GM23338 (cell line): ENCODE data around the gene POR. TPM values are rescaled to one million over a fixed set of nuclear protein-coding genes. Genes with fewer than 3 reads are reported as not detected.

Source experiments
- ATAC-seq: fragments of 200-7000 bp; cut with Tn5 transposase; 3 replicates; pipeline ENCODE4 v1.9.1; 2020
- DNase-seq: peaks from one replicate; pipeline ENCODE4 v3.0.0-alpha.2; 2015; ENCODE audit warnings: low spot score
- H2AFZ ChIP-seq: fragments of 200-600 bp; sonication (generic); 2 replicates; pipeline ENCODE4 v1.8.0; 2016; ENCODE audit warnings: antibody characterized with exemption, mild to moderate bottlenecking, moderate library complexity
- H3F3A ChIP-seq: fragments of 200-600 bp; sonication (generic); replicated peaks from 2 replicates; pipeline ENCODE4 v1.8.0; 2017; ENCODE audit warnings: antibody characterized with exemption, mixed run types, low read depth
- H3K27ac ChIP-seq: fragments of 200-600 bp; sonication (generic); 2 replicates; pipeline ENCODE4 v1.6.1; 2016; ENCODE audit warnings: low read depth
- H3K27me3 ChIP-seq: fragments of 200-600 bp; sonication (generic); 2 replicates; pipeline ENCODE4 v1.8.0; 2016; ENCODE audit warnings: mild to moderate bottlenecking, mixed run types, moderate library complexity; ENCODE audit not compliant: insufficient read depth
- H3K36me3 ChIP-seq: fragments of 200-600 bp; sonication (generic); 2 replicates; pipeline ENCODE4 v1.8.0; 2016; ENCODE audit warnings: mild to moderate bottlenecking; ENCODE audit not compliant: insufficient read depth
- H3K4me1 ChIP-seq: fragments of 200-600 bp; sonication (generic); 2 replicates; pipeline ENCODE4 v1.8.0; 2016; ENCODE audit warnings: mild to moderate bottlenecking, moderate library complexity; ENCODE audit not compliant: insufficient read depth
- H3K4me2 ChIP-seq: fragments of 200-600 bp; sonication (generic); 2 replicates; pipeline ENCODE4 v1.7.1; 2017; ENCODE audit warnings: mixed run types
- H3K4me3 ChIP-seq: fragments of 200-600 bp; sonication (generic); 2 replicates; pipeline ENCODE4 v1.6.1; 2016; ENCODE audit warnings: mixed run types
- H3K79me2 ChIP-seq: fragments of 200-600 bp; sonication (generic); replicated peaks from 2 replicates; pipeline ENCODE4 v1.8.0; 2017; ENCODE audit warnings: mild to moderate bottlenecking; ENCODE audit not compliant: insufficient read depth
- H3K9me2 ChIP-seq: fragments of 200-600 bp; sonication (generic); 2 replicates; pipeline ENCODE4 v1.8.0; 2017; ENCODE audit not compliant: insufficient read depth
- H4K20me1 ChIP-seq: fragments of 200-600 bp; sonication (generic); replicated peaks from 2 replicates; pipeline ENCODE4 v1.8.0; 2017; ENCODE audit warnings: mild to moderate bottlenecking; ENCODE audit not compliant: insufficient read depth
- H3K27ac Mint-ChIP-seq: 2 replicates; pipeline ENCODE4 v1.8.0; 2020; ENCODE audit warnings: inconsistent platforms, mild to moderate bottlenecking, moderate library complexity, mixed read lengths
- H3K27me3 Mint-ChIP-seq: 3 replicates; pipeline ENCODE4 v1.8.0; 2022; ENCODE audit warnings: low read depth, mild to moderate bottlenecking, moderate library complexity, mixed read lengths, inconsistent platforms; ENCODE audit not compliant: insufficient read depth, poor library complexity
- H3K36me3 Mint-ChIP-seq: 3 replicates; pipeline ENCODE4 v1.8.0; 2021; ENCODE audit warnings: low read depth, mild to moderate bottlenecking, inconsistent platforms, moderate library complexity, mixed read lengths
- H3K4me1 Mint-ChIP-seq: 3 replicates; pipeline ENCODE4 v1.8.0; 2020; ENCODE audit warnings: mild to moderate bottlenecking, inconsistent platforms, mixed read lengths
- H3K4me3 Mint-ChIP-seq: 3 replicates; pipeline ENCODE4 v1.8.0; 2021; ENCODE audit warnings: moderate library complexity, mild to moderate bottlenecking, inconsistent platforms, mixed read lengths
- H3K9me3 Mint-ChIP-seq: 3 replicates; pipeline ENCODE4 v1.8.0; 2020; ENCODE audit warnings: moderate library complexity, mild to moderate bottlenecking, inconsistent platforms, mixed read lengths
- CREB1 ChIP-seq: fragments of 250-450 bp; sonication (Bioruptor Pico); IDR thresholded peaks from 2 replicates; pipeline ENCODE4 v1.5.0; 2020; ENCODE audit warnings: low read depth, mild to moderate bottlenecking, moderate library complexity
- EZH2 ChIP-seq: fragments of 200-600 bp; sonication (generic); IDR thresholded peaks from one replicate; pipeline ENCODE4 v1.8.0; 2017; ENCODE audit warnings: antibody characterized with exemption, mild to moderate bottlenecking, low read depth; ENCODE audit not compliant: unreplicated experiment
- EZH2phosphoT487 ChIP-seq: fragments of 200-600 bp; sonication (generic); IDR thresholded peaks from one replicate; pipeline ENCODE4 v1.8.1; 2018; ENCODE audit warnings: antibody characterized with exemption; ENCODE audit not compliant: unreplicated experiment
- JUNB ChIP-seq: IDR thresholded peaks from one replicate; pipeline ENCODE4 v1.6.1; 2016; ENCODE audit warnings: antibody characterized with exemption; ENCODE audit not compliant: unreplicated experiment
- NANOG ChIP-seq: IDR thresholded peaks from 2 replicates; pipeline ENCODE4 v1.6.1; 2016; ENCODE audit warnings: antibody characterized with exemption, borderline replicate concordance
- POLR2AphosphoS5 ChIP-seq: IDR thresholded peaks from 2 replicates; pipeline ENCODE4 v1.6.1; 2016; ENCODE audit warnings: antibody characterized with exemption, low read depth
- STAT1 ChIP-seq: IDR thresholded peaks from one replicate; pipeline ENCODE4 v1.6.1; 2016; ENCODE audit warnings: antibody characterized with exemption; ENCODE audit not compliant: unreplicated experiment
- ZNF114 ChIP-seq: fragments of 250-450 bp; sonication (Bioruptor Pico); IDR thresholded peaks from 2 replicates; pipeline ENCODE4 v1.5.0; 2020; ENCODE audit warnings: mild to moderate bottlenecking, moderate library complexity
- ZNF331 ChIP-seq: fragments of 250-450 bp; sonication (Bioruptor Pico); IDR thresholded peaks from 2 replicates; pipeline ENCODE4 v1.5.0; 2020; ENCODE audit warnings: low read depth, mild to moderate bottlenecking, moderate library complexity
- polyA plus RNA-seq: library from polyadenylated mRNA; unstranded; fragments of >200 nt; fragmentation: Nextera tagmentation; extraction: Ambion mirVana; gene quantifications from 2 replicates; pipeline ENCODE4 v1.2.1, GENCODE V29; 2016
- total RNA-seq: library from RNA; depleted of rRNA; stranded (reverse); fragments of >200 nt; shearing (Covaris generic); gene quantifications from 2 replicates; pipeline ENCODE4 v1.2.3, GENCODE V29; 2014
- TF ChIP-seq, protein P1 (sequence below), 2 experiments: fragments of 200-600 bp in 1 of 2; sonication (generic) in 1 of 2; conservative IDR thresholded peaks; 2 replicates each; pipeline versions ENCODE4 v1.5.1 to v1.6.1; 2016 to 2017; ENCODE audit warnings: antibody characterized with exemption in 2 of 2, low read depth in 2 of 2, mild to moderate bottlenecking in 2 of 2, moderate library complexity in 1 of 2
- TF ChIP-seq, protein P2 (sequence below): fragments of 250-450 bp; sonication (Bioruptor Pico); IDR thresholded peaks from 2 replicates; pipeline ENCODE4 v1.5.0; 2020; ENCODE audit warnings: mild to moderate bottlenecking, moderate library complexity
- TF ChIP-seq, protein P3 (sequence below): IDR thresholded peaks from one replicate; pipeline ENCODE4 v1.6.1; 2018; ENCODE audit warnings: antibody characterized with exemption; ENCODE audit not compliant: unreplicated experiment
- TF ChIP-seq, protein P4 (sequence below): IDR thresholded peaks from 2 replicates; pipeline ENCODE4 v1.6.1; 2016; ENCODE audit warnings: antibody characterized with exemption

Gene POR
- total and polyA plus RNA-seq, 2 experiments from 2014 or later = 126 to 164 TPM

DNA sequence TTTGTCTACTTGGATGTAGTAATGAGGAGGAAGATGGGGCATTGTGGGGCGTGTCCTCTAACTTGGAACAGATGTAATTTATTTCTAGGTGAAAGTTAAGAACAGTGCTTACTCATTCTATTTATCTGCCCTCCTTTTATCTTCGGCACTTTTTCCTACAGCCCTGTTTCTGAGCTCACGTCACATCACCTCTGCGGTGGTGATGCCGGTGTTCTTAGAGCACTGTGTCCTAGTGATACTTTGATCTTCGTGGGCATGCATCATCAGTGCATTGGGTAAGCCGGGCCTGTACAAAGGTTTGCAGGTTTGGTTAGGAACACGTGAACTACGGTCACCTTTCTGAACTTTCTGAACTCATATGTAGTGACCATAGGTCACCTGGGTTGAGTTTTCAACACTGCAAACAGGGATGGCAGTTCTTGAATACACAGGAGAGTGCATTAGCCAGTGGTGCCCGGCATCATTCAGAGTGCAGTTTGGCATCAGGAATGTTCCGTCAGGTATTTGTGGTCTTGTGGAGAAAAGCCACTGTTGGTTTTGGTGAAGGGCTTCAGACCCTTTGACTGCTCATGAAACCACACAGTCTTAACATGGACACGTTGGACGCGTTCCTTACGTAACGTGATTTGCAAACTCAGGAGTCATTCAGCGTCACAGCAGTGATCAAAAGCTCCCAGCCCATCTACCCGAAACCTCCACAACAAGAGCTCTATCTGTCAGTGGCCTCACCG is 5.6 kb downstream of the POR start:
- Histone ChIP-seq H3K27me3 (no peaks in the 10 kb centered on the region), H3K4me3 (no peak overlapping the region), H3K36me3 (no peaks in the 10 kb centered on the region; the same call in 1 of the 2 replicates), H3K9me2 (no peaks in the 10 kb centered on the region), H3K4me2 (no peak overlapping the region), H2AFZ (no peak overlapping the region), H3F3A (peaks cover 4% of the 10 kb centered on the region; the same call in 1 of the 2 replicates), H3K79me2 (peaks cover 100% of the 10 kb centered on the region), H3K4me1 (peaks cover 29% of the 10 kb centered on the region), H4K20me1 (peaks cover 85% of the 10 kb centered on the region), H3K27ac (0 out of 2 replicates have a peak overlapping the region, but pooled peaks have one; percentile 14)
- no peak for DNase-seq
- peaks cover 22% of the 10 kb centered on the region for H3K4me1 Mint-ChIP-seq
- H3K9me3 Mint-ChIP-seq = no peaks in the 10 kb centered on the region; the same call in 2 of the 3 replicates
- H3K4me3 Mint-ChIP-seq = no peak overlapping the region
- H3K27me3 Mint-ChIP-seq = peaks cover 15% of the 10 kb centered on the region
- ATAC-seq = no peak
- peaks cover 10% of the 10 kb centered on the region; the same call in 2 of the 3 replicates for H3K36me3 Mint-ChIP-seq
- no peak for TF ChIP-seq NANOG
- no peak for TF ChIP-seq ZNF114 (CRISPR knock-in tag)
- TF ChIP-seq, protein P1, sequence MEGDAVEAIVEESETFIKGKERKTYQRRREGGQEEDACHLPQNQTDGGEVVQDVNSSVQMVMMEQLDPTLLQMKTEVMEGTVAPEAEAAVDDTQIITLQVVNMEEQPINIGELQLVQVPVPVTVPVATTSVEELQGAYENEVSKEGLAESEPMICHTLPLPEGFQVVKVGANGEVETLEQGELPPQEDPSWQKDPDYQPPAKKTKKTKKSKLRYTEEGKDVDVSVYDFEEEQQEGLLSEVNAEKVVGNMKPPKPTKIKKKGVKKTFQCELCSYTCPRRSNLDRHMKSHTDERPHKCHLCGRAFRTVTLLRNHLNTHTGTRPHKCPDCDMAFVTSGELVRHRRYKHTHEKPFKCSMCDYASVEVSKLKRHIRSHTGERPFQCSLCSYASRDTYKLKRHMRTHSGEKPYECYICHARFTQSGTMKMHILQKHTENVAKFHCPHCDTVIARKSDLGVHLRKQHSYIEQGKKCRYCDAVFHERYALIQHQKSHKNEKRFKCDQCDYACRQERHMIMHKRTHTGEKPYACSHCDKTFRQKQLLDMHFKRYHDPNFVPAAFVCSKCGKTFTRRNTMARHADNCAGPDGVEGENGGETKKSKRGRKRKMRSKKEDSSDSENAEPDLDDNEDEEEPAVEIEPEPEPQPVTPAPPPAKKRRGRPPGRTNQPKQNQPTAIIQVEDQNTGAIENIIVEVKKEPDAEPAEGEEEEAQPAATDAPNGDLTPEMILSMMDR (conservative IDR thresholded peaks at IDR 0.05; ENCODE audit: low read depth in 2 of 2) = no peak
- no peak for TF ChIP-seq JUNB
- TF ChIP-seq, protein P2, sequence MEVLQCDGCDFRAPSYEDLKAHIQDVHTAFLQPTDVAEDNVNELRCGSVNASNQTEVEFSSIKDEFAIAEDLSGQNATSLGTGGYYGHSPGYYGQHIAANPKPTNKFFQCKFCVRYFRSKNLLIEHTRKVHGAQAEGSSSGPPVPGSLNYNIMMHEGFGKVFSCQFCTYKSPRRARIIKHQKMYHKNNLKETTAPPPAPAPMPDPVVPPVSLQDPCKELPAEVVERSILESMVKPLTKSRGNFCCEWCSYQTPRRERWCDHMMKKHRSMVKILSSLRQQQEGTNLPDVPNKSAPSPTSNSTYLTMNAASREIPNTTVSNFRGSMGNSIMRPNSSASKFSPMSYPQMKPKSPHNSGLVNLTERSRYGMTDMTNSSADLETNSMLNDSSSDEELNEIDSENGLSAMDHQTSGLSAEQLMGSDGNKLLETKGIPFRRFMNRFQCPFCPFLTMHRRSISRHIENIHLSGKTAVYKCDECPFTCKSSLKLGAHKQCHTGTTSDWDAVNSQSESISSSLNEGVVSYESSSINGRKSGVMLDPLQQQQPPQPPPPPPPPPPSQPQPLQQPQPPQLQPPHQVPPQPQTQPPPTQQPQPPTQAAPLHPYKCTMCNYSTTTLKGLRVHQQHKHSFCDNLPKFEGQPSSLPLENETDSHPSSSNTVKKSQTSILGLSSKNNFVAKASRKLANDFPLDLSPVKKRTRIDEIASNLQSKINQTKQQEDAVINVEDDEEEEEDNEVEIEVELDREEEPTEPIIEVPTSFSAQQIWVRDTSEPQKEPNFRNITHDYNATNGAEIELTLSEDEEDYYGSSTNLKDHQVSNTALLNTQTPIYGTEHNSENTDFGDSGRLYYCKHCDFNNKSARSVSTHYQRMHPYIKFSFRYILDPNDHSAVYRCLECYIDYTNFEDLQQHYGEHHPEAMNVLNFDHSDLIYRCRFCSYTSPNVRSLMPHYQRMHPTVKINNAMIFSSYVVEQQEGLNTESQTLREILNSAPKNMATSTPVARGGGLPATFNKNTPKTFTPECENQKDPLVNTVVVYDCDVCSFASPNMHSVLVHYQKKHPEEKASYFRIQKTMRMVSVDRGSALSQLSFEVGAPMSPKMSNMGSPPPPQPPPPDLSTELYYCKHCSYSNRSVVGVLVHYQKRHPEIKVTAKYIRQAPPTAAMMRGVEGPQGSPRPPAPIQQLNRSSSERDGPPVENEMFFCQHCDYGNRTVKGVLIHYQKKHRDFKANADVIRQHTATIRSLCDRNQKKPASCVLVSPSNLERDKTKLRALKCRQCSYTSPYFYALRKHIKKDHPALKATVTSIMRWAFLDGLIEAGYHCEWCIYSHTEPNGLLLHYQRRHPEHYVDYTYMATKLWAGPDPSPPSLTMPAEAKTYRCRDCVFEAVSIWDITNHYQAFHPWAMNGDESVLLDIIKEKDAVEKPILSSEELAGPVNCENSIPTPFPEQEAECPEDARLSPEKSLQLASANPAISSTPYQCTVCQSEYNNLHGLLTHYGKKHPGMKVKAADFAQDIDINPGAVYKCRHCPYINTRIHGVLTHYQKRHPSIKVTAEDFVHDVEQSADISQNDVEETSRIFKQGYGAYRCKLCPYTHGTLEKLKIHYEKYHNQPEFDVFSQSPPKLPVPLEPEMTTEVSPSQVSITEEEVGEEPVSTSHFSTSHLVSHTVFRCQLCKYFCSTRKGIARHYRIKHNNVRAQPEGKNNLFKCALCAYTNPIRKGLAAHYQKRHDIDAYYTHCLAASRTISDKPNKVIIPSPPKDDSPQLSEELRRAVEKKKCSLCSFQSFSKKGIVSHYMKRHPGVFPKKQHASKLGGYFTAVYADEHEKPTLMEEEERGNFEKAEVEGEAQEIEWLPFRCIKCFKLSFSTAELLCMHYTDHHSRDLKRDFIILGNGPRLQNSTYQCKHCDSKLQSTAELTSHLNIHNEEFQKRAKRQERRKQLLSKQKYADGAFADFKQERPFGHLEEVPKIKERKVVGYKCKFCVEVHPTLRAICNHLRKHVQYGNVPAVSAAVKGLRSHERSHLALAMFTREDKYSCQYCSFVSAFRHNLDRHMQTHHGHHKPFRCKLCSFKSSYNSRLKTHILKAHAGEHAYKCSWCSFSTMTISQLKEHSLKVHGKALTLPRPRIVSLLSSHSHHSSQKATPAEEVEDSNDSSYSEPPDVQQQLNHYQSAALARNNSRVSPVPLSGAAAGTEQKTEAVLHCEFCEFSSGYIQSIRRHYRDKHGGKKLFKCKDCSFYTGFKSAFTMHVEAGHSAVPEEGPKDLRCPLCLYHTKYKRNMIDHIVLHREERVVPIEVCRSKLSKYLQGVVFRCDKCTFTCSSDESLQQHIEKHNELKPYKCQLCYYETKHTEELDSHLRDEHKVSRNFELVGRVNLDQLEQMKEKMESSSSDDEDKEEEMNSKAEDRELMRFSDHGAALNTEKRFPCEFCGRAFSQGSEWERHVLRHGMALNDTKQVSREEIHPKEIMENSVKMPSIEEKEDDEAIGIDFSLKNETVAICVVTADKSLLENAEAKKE (CRISPR knock-in tag) = no peak
- TF ChIP-seq EZH2 = no peak
- TF ChIP-seq, protein P3, sequence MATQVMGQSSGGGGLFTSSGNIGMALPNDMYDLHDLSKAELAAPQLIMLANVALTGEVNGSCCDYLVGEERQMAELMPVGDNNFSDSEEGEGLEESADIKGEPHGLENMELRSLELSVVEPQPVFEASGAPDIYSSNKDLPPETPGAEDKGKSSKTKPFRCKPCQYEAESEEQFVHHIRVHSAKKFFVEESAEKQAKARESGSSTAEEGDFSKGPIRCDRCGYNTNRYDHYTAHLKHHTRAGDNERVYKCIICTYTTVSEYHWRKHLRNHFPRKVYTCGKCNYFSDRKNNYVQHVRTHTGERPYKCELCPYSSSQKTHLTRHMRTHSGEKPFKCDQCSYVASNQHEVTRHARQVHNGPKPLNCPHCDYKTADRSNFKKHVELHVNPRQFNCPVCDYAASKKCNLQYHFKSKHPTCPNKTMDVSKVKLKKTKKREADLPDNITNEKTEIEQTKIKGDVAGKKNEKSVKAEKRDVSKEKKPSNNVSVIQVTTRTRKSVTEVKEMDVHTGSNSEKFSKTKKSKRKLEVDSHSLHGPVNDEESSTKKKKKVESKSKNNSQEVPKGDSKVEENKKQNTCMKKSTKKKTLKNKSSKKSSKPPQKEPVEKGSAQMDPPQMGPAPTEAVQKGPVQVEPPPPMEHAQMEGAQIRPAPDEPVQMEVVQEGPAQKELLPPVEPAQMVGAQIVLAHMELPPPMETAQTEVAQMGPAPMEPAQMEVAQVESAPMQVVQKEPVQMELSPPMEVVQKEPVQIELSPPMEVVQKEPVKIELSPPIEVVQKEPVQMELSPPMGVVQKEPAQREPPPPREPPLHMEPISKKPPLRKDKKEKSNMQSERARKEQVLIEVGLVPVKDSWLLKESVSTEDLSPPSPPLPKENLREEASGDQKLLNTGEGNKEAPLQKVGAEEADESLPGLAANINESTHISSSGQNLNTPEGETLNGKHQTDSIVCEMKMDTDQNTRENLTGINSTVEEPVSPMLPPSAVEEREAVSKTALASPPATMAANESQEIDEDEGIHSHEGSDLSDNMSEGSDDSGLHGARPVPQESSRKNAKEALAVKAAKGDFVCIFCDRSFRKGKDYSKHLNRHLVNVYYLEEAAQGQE = no peak
- no peak for TF ChIP-seq EZH2phosphoT487
- no peak for TF ChIP-seq CREB1 (CRISPR knock-in tag)
- TF ChIP-seq ZNF331 (CRISPR knock-in tag) = no peak
- TF ChIP-seq, protein P4, sequence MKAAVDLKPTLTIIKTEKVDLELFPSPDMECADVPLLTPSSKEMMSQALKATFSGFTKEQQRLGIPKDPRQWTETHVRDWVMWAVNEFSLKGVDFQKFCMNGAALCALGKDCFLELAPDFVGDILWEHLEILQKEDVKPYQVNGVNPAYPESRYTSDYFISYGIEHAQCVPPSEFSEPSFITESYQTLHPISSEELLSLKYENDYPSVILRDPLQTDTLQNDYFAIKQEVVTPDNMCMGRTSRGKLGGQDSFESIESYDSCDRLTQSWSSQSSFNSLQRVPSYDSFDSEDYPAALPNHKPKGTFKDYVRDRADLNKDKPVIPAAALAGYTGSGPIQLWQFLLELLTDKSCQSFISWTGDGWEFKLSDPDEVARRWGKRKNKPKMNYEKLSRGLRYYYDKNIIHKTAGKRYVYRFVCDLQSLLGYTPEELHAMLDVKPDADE = no peak
- TF ChIP-seq POLR2AphosphoS5 = no peak
- no peak for TF ChIP-seq STAT1
- H3K27ac Mint-ChIP-seq = 0 out of 2 replicates have a peak overlapping the region, but pooled peaks have one; percentile 9
